HEK293 (cell line): ENCODE measurements around the gene ITPRID2.

Experiments
- EGR2 ChIP-seq: fragments of 450-650 bp; formaldehyde crosslinking; IDR thresholded peaks from 2 replicates; pipeline ENCODE4 v1.5.1; 2016; ENCODE audit warnings: low read depth, missing biosample characterization, missing genetic modification characterization
- GLIS1 ChIP-seq: fragments of 450-650 bp; formaldehyde crosslinking; IDR thresholded peaks from 2 replicates; pipeline ENCODE4 v1.5.1; 2016; ENCODE audit warnings: missing biosample characterization, missing genetic modification characterization
- GLIS2 ChIP-seq: fragments of 450-650 bp; formaldehyde crosslinking; IDR thresholded peaks from 2 replicates; pipeline ENCODE4 v1.5.1; 2016; ENCODE audit warnings: missing biosample characterization, missing genetic modification characterization
- HOXD13 ChIP-seq: sonication (generic); formaldehyde crosslinking; IDR thresholded peaks from 2 replicates; pipeline ENCODE4 v1.8.0; 2022; ENCODE audit warnings: missing genetic modification reagents, borderline replicate concordance
- IKZF3 ChIP-seq: fragments of 450-650 bp; IDR thresholded peaks from 2 replicates; pipeline ENCODE4 v1.5.0; 2018; ENCODE audit warnings: missing biosample characterization, mild to moderate bottlenecking, missing genetic modification characterization, moderate library complexity
- KLF9 ChIP-seq: fragments of 450-650 bp; formaldehyde crosslinking; IDR thresholded peaks from 2 replicates; pipeline ENCODE4 v1.5.1; 2016; ENCODE audit warnings: missing biosample characterization, missing genetic modification characterization, low read depth
- SP3 ChIP-seq: fragments of 450-650 bp; formaldehyde crosslinking; IDR thresholded peaks from 2 replicates; pipeline ENCODE4 v1.5.1; 2016; ENCODE audit warnings: missing biosample characterization, missing genetic modification characterization
- ZBTB20 ChIP-seq: fragments of 450-650 bp; formaldehyde crosslinking; IDR thresholded peaks from 2 replicates; pipeline ENCODE4 v1.5.1; 2016; ENCODE audit warnings: missing biosample characterization, missing genetic modification characterization
- ZFHX2 ChIP-seq: fragments of 450-650 bp; formaldehyde crosslinking; conservative IDR thresholded peaks from 2 replicates; pipeline ENCODE4 v1.5.1; 2016; ENCODE audit warnings: missing biosample characterization, missing genetic modification characterization
- ZFP3 ChIP-seq: fragments of 450-650 bp; formaldehyde crosslinking; IDR thresholded peaks from 2 replicates; pipeline ENCODE4 v1.5.1; 2016; ENCODE audit warnings: low read depth, missing biosample characterization, missing genetic modification characterization
- ZFP69B ChIP-seq: fragments of 450-650 bp; formaldehyde crosslinking; IDR thresholded peaks from 2 replicates; pipeline ENCODE4 v1.5.1; 2016; ENCODE audit warnings: missing biosample characterization, missing genetic modification characterization
- ZNF2 ChIP-seq: fragments of 450-650 bp; formaldehyde crosslinking; IDR thresholded peaks from 2 replicates; pipeline ENCODE4 v1.5.1; 2016; ENCODE audit warnings: missing biosample characterization, missing genetic modification characterization
- ZNF239 ChIP-seq: fragments of 450-650 bp; formaldehyde crosslinking; IDR thresholded peaks from 2 replicates; pipeline ENCODE4 v1.5.1; 2016; ENCODE audit warnings: missing biosample characterization, missing genetic modification characterization
- ZNF423 ChIP-seq: fragments of 450-650 bp; formaldehyde crosslinking; IDR thresholded peaks from 2 replicates; pipeline ENCODE4 v1.5.1; 2016; ENCODE audit warnings: missing biosample characterization, missing genetic modification characterization
- ZNF529 ChIP-seq: fragments of 450-650 bp; formaldehyde crosslinking; IDR thresholded peaks from 2 replicates; pipeline ENCODE4 v1.5.1; 2017; ENCODE audit warnings: missing genetic modification characterization, missing biosample characterization; ENCODE audit not compliant: insufficient replicate concordance
- ZNF623 ChIP-seq: fragments of 450-650 bp; formaldehyde crosslinking; IDR thresholded peaks from 2 replicates; pipeline ENCODE4 v1.5.1; 2016; ENCODE audit warnings: missing biosample characterization, missing genetic modification characterization
- ZNF624 ChIP-seq: fragments of 450-650 bp; formaldehyde crosslinking; IDR thresholded peaks from 2 replicates; pipeline ENCODE4 v1.5.1; 2017; ENCODE audit warnings: missing biosample characterization, missing genetic modification characterization
- ZNF707 ChIP-seq: fragments of 450-650 bp; formaldehyde crosslinking; IDR thresholded peaks from 2 replicates; pipeline ENCODE4 v1.5.1; 2016; ENCODE audit warnings: missing biosample characterization, missing genetic modification characterization
- TF ChIP-seq, protein P1 (sequence below): fragments of 450-650 bp; formaldehyde crosslinking; IDR thresholded peaks from 2 replicates; pipeline ENCODE4 v1.5.1; 2016; ENCODE audit warnings: missing biosample characterization, missing genetic modification characterization
- TF ChIP-seq, protein P2 (sequence below): fragments of 450-650 bp; formaldehyde crosslinking; IDR thresholded peaks from 2 replicates; pipeline ENCODE4 v1.5.1; 2016; ENCODE audit warnings: missing biosample characterization, missing genetic modification characterization
- TF ChIP-seq, protein P3 (sequence below): fragments of 450-650 bp; formaldehyde crosslinking; IDR thresholded peaks from 2 replicates; pipeline ENCODE4 v1.5.1; 2016; ENCODE audit warnings: missing biosample characterization, missing genetic modification characterization
- TF ChIP-seq, protein P4 (sequence below): fragments of 450-650 bp; formaldehyde crosslinking; IDR thresholded peaks from 2 replicates; pipeline ENCODE4 v1.5.1; 2017; ENCODE audit warnings: missing biosample characterization, missing genetic modification characterization
- TF ChIP-seq, protein P5 (sequence below): fragments of 450-650 bp; formaldehyde crosslinking; conservative IDR thresholded peaks from 2 replicates; pipeline ENCODE4 v1.5.1; 2016; ENCODE audit warnings: low read depth, missing biosample characterization, missing genetic modification characterization

ITPRID2 gene

DNA sequence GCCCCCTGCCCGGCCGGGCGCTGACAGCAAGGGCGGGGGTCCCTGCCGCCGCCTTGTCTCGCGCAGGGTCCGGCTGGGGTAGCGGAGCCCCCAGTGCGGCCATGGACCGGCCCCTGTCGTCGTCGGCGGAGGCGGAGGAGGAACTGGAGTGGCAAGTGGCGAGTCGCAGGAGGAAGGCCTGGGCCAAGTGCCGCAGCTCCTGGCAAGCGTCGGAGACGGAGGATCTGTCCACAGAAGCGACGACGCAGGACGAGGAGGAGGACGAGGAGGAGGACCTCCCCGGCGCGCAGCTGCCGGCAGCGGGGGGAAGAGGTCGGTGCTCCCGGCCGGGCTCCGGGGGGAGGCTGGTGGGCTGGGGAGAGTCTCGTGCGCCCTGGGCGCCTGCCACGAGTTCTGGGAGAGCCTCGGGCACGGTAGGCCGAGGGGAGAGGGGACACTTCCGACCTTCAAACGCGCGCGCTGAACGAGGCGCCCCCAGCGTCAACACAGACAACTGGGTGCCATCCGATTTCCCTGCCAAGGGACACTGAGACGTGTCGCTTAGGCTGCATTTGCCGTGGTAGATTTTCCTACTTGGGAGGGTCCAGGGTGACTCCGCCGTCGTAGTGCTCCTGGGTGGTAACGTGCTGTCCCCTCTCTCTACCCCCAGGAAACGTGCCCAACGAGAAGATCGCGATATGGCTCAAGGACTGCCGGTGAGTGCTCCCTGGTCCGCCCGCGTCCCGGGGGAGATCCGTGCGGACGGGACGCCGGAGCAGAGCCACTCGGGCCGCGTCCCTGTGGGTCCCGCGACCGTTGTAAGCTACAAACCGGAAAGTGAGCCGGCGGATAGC is 652 bp downstream of the ITPRID2 start (continued):
- no peak for TF ChIP-seq ZNF623 (tag by site-specific recombination)
- 0 out of 2 replicates have a peak, but pooled peaks have one; percentile 13 for TF ChIP-seq HOXD13 (CRISPR knock-in tag)
- TF ChIP-seq GLIS2 (tag by site-specific recombination) = peak; percentile 80
- TF ChIP-seq, protein P1, sequence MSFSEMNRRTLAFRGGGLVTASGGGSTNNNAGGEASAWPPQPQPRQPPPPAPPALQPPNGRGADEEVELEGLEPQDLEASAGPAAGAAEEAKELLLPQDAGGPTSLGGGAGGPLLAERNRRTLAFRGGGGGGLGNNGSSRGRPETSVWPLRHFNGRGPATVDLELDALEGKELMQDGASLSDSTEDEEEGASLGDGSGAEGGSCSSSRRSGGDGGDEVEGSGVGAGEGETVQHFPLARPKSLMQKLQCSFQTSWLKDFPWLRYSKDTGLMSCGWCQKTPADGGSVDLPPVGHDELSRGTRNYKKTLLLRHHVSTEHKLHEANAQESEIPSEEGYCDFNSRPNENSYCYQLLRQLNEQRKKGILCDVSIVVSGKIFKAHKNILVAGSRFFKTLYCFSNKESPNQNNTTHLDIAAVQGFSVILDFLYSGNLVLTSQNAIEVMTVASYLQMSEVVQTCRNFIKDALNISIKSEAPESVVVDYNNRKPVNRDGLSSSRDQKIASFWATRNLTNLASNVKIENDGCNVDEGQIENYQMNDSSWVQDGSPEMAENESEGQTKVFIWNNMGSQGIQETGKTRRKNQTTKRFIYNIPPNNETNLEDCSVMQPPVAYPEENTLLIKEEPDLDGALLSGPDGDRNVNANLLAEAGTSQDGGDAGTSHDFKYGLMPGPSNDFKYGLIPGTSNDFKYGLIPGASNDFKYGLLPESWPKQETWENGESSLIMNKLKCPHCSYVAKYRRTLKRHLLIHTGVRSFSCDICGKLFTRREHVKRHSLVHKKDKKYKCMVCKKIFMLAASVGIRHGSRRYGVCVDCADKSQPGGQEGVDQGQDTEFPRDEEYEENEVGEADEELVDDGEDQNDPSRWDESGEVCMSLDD (tag by site-specific recombination) = 0 out of 2 replicates have a peak, but pooled peaks have one; percentile 20
- peak; percentile 57; the same call in 1 of the 2 replicates for TF ChIP-seq ZFP69B (tag by site-specific recombination)
- TF ChIP-seq ZBTB20 (tag by site-specific recombination) = peak; percentile 99
- peak; percentile 66; the same call in 1 of the 2 replicates for TF ChIP-seq ZNF423
- no peak for TF ChIP-seq ZNF707 (tag by site-specific recombination)
- 0 out of 2 replicates have a peak, but pooled peaks have one; percentile 4 for TF ChIP-seq ZNF239 (tag by site-specific recombination)
- TF ChIP-seq, protein P2, sequence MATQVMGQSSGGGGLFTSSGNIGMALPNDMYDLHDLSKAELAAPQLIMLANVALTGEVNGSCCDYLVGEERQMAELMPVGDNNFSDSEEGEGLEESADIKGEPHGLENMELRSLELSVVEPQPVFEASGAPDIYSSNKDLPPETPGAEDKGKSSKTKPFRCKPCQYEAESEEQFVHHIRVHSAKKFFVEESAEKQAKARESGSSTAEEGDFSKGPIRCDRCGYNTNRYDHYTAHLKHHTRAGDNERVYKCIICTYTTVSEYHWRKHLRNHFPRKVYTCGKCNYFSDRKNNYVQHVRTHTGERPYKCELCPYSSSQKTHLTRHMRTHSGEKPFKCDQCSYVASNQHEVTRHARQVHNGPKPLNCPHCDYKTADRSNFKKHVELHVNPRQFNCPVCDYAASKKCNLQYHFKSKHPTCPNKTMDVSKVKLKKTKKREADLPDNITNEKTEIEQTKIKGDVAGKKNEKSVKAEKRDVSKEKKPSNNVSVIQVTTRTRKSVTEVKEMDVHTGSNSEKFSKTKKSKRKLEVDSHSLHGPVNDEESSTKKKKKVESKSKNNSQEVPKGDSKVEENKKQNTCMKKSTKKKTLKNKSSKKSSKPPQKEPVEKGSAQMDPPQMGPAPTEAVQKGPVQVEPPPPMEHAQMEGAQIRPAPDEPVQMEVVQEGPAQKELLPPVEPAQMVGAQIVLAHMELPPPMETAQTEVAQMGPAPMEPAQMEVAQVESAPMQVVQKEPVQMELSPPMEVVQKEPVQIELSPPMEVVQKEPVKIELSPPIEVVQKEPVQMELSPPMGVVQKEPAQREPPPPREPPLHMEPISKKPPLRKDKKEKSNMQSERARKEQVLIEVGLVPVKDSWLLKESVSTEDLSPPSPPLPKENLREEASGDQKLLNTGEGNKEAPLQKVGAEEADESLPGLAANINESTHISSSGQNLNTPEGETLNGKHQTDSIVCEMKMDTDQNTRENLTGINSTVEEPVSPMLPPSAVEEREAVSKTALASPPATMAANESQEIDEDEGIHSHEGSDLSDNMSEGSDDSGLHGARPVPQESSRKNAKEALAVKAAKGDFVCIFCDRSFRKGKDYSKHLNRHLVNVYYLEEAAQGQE (tag by site-specific recombination) = peak; percentile 64
- peak; percentile 19; the same call in 1 of the 2 replicates for TF ChIP-seq KLF9 (tag by site-specific recombination)
- TF ChIP-seq, protein P3, sequence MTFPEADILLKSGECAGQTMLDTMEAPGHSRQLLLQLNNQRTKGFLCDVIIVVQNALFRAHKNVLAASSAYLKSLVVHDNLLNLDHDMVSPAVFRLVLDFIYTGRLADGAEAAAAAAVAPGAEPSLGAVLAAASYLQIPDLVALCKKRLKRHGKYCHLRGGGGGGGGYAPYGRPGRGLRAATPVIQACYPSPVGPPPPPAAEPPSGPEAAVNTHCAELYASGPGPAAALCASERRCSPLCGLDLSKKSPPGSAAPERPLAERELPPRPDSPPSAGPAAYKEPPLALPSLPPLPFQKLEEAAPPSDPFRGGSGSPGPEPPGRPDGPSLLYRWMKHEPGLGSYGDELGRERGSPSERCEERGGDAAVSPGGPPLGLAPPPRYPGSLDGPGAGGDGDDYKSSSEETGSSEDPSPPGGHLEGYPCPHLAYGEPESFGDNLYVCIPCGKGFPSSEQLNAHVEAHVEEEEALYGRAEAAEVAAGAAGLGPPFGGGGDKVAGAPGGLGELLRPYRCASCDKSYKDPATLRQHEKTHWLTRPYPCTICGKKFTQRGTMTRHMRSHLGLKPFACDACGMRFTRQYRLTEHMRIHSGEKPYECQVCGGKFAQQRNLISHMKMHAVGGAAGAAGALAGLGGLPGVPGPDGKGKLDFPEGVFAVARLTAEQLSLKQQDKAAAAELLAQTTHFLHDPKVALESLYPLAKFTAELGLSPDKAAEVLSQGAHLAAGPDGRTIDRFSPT (tag by site-specific recombination) = peak; percentile 39; the same call in 1 of the 2 replicates
- TF ChIP-seq, protein P4, sequence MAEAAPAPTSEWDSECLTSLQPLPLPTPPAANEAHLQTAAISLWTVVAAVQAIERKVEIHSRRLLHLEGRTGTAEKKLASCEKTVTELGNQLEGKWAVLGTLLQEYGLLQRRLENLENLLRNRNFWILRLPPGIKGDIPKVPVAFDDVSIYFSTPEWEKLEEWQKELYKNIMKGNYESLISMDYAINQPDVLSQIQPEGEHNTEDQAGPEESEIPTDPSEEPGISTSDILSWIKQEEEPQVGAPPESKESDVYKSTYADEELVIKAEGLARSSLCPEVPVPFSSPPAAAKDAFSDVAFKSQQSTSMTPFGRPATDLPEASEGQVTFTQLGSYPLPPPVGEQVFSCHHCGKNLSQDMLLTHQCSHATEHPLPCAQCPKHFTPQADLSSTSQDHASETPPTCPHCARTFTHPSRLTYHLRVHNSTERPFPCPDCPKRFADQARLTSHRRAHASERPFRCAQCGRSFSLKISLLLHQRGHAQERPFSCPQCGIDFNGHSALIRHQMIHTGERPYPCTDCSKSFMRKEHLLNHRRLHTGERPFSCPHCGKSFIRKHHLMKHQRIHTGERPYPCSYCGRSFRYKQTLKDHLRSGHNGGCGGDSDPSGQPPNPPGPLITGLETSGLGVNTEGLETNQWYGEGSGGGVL (tag by site-specific recombination) = peak; percentile 86
- no peak for TF ChIP-seq IKZF3 (tag by site-specific recombination)
- no peak for TF ChIP-seq ZFP3 (tag by site-specific recombination)
- TF ChIP-seq, protein P5, sequence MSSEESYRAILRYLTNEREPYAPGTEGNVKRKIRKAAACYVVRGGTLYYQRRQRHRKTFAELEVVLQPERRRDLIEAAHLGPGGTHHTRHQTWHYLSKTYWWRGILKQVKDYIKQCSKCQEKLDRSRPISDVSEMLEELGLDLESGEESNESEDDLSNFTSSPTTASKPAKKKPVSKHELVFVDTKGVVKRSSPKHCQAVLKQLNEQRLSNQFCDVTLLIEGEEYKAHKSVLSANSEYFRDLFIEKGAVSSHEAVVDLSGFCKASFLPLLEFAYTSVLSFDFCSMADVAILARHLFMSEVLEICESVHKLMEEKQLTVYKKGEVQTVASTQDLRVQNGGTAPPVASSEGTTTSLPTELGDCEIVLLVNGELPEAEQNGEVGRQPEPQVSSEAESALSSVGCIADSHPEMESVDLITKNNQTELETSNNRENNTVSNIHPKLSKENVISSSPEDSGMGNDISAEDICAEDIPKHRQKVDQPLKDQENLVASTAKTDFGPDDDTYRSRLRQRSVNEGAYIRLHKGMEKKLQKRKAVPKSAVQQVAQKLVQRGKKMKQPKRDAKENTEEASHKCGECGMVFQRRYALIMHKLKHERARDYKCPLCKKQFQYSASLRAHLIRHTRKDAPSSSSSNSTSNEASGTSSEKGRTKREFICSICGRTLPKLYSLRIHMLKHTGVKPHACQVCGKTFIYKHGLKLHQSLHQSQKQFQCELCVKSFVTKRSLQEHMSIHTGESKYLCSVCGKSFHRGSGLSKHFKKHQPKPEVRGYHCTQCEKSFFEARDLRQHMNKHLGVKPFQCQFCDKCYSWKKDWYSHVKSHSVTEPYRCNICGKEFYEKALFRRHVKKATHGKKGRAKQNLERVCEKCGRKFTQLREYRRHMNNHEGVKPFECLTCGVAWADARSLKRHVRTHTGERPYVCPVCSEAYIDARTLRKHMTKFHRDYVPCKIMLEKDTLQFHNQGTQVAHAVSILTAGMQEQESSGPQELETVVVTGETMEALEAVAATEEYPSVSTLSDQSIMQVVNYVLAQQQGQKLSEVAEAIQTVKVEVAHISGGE (tag by site-specific recombination) = peak; percentile 60
- TF ChIP-seq EGR2 (tag by site-specific recombination) = no peak
- peak; percentile 33 for TF ChIP-seq ZFHX2 (tag by site-specific recombination)
- peak; percentile 61 for TF ChIP-seq GLIS1
- no peak for TF ChIP-seq ZNF529
- no peak for TF ChIP-seq ZNF624 (tag by site-specific recombination)
- peak; percentile 55; the same call in 1 of the 2 replicates for TF ChIP-seq ZNF2 (tag by site-specific recombination)
- peak; percentile 53 for TF ChIP-seq SP3 (tag by site-specific recombination)
